ENCODE data around the gene ZKSCAN8. TPM values are rescaled to one million over a fixed set of nuclear protein-coding genes. Genes with fewer than 3 reads are reported as not detected.

The ZKSCAN8 gene
- total and polyA plus RNA-seq, 2 donors (not counting 3 experiments of a cell fraction or from before 2014, with no cell fraction given): 9.4 to 19.7 TPM

GRCh38 chr6:28161410-28162079 lies 19.9 kb downstream of the ZKSCAN8 start:
- H3K9me1 ChIP-seq (replicated peaks; ENCODE audit: control insufficient read depth, extremely low read depth, insufficient read depth, low read length): no peaks in the 10 kb centered on the region
- no peaks in the 10 kb centered on the region for H4K20me1 ChIP-seq (replicated peaks; ENCODE audit: control insufficient read depth, extremely low read depth, insufficient read depth, low read length)
- H3K9ac ChIP-seq (replicated peaks; ENCODE audit: extremely low read depth, insufficient read depth, low read length): no peak overlapping the region
- peaks cover 0 to under 1% of the 10 kb centered on the region in 2 experiments for H3K27me3 ChIP-seq (ENCODE audit: control insufficient read depth in 2 of 2, insufficient read depth in 2 of 2, low read length in 2 of 2)
- TF ChIP-seq CTCF (IDR thresholded peaks at IDR 0.05; ENCODE audit: extremely low read depth in 1 of 2, insufficient read depth in 1 of 2, low read depth in 1 of 2, low read length in 2 of 2) (no peak), POLR2A (IDR thresholded peaks at IDR 0.05; ENCODE audit: low read depth, low read length) (peak; percentile 50), POLR2AphosphoS5 (IDR thresholded peaks at IDR 0.05; ENCODE audit: insufficient read depth, low read depth, low read length) (peak; percentile 22)
- no TSS peak for BruUV-seq (replicated peaks)
- CTCF ChIA-PET: interaction anchor here (0.7 to 2.0 kb wide), 4 partner anchors 14 to 195 kb away, joined by 3 to 5 read pairs (median 4); partner anchors contain the start of gene ZKSCAN8
- no peak overlapping the region for H3K27ac ChIP-seq (ENCODE audit: insufficient read depth, low read depth, low read length)
- H3K4me1 ChIP-seq (ENCODE audit: control insufficient read depth, extremely low read depth, insufficient read depth, low read length): peaks cover 6% of the 10 kb centered on the region
- FAIRE-seq (peak; percentile 66), DNase-seq (ENCODE audit: low read depth, low spot score) (peak; percentile 16)
- dilution Hi-C loops (cut with MboI; ENCODE audit: extremely low pct_ligation_motif_present, low sequenced_read_pairs): no loop called here
- peak overlapping the region; percentile 13 to 52 (median 26) for H3K4me3 ChIP-seq (replicated peaks in 1 of 3; ENCODE audit: insufficient read depth in 1 of 3, low read depth in 1 of 3, low read length in 3 of 3)
- peaks cover 0 to 1% of the 10 kb centered on the region in 2 experiments for H3K36me3 ChIP-seq (ENCODE audit: control insufficient read depth in 2 of 2, extremely low read depth in 1 of 2, insufficient read depth in 2 of 2, low read length in 2 of 2)
- H3K9me3 ChIP-seq (replicated peaks; ENCODE audit: control insufficient read depth, insufficient read depth, low read length): no peaks in the 10 kb centered on the region
- H3K4me2 ChIP-seq (ENCODE audit: insufficient read depth, low read length): peak overlapping the region; percentile 74
- peak overlapping the region; percentile 97 for H2AFZ ChIP-seq (ENCODE audit: low read depth, low read length)
- POLR2A ChIA-PET: no interaction called here
- intact Hi-C loops (cut with micrococcal nuclease): no loop called here
- H3K79me2 ChIP-seq (ENCODE audit: control insufficient read depth, insufficient read depth, low read length): no peaks in the 10 kb centered on the region

- Histone ChIP-seq H3K4me3 (replicated peaks in 1 of 3; ENCODE audit: insufficient read depth in 1 of 3, low read depth in 1 of 3, low read length in 3 of 3) (no peak overlapping the region), H3K27me3 (ENCODE audit: control insufficient read depth in 2 of 2, insufficient read depth in 2 of 2, low read length in 2 of 2) (peaks cover 0 to 4% of the 10 kb centered on the region in 2 experiments), H3K27ac (ENCODE audit: insufficient read depth, low read depth, low read length) (no peak overlapping the region), H4K20me1 (replicated peaks; ENCODE audit: control insufficient read depth, extremely low read depth, insufficient read depth, low read length) (no peaks in the 10 kb centered on the region), H3K36me3 (ENCODE audit: control insufficient read depth in 2 of 2, extremely low read depth in 1 of 2, insufficient read depth in 2 of 2, low read length in 2 of 2) (no peaks in the 10 kb centered on the region), H3K4me2 (ENCODE audit: insufficient read depth, low read length) (no peak overlapping the region), H3K9me1 (replicated peaks; ENCODE audit: control insufficient read depth, extremely low read depth, insufficient read depth, low read length) (no peaks in the 10 kb centered on the region), H3K79me2 (ENCODE audit: control insufficient read depth, insufficient read depth, low read length) (no peaks in the 10 kb centered on the region), H3K4me1 (ENCODE audit: control insufficient read depth, extremely low read depth, insufficient read depth, low read length) (peaks cover 6% of the 10 kb centered on the region), H2AFZ (ENCODE audit: low read depth, low read length) (no peak overlapping the region), H3K9me3 (replicated peaks; ENCODE audit: control insufficient read depth, insufficient read depth, low read length) (no peaks in the 10 kb centered on the region), H3K9ac (replicated peaks; ENCODE audit: extremely low read depth, insufficient read depth, low read length) (no peak overlapping the region)
- BruUV-seq (replicated peaks): no TSS peak
- dilution Hi-C loops (cut with MboI; ENCODE audit: extremely low pct_ligation_motif_present, low sequenced_read_pairs) (no loop called here), intact Hi-C loops (cut with micrococcal nuclease) (no loop called here)
- TF ChIP-seq POLR2A (IDR thresholded peaks at IDR 0.05; ENCODE audit: low read depth, low read length): no peak
- no peak for TF ChIP-seq POLR2AphosphoS5 (IDR thresholded peaks at IDR 0.05; ENCODE audit: insufficient read depth, low read depth, low read length)
- no peak for TF ChIP-seq CTCF (IDR thresholded peaks at IDR 0.05; ENCODE audit: extremely low read depth in 1 of 2, insufficient read depth in 1 of 2, low read depth in 1 of 2, low read length in 2 of 2)
- TF ChIP-seq MAX (IDR thresholded peaks at IDR 0.05; ENCODE audit: insufficient read depth, insufficient read length): no peak
- TF ChIP-seq FOS (IDR thresholded peaks at IDR 0.05; ENCODE audit: borderline replicate concordance, insufficient read depth, low read length): no peak
- TF ChIP-seq JUN (IDR thresholded peaks at IDR 0.05; ENCODE audit: borderline replicate concordance, insufficient read depth, insufficient read length, low read depth): no peak
- ChIA-PET POLR2A (no interaction called here), CTCF (no interaction called here)
- DNase-seq (ENCODE audit: low read depth, low spot score): no peak
- FAIRE-seq: no peak
Observed at GRCh38 chr6:28165563-28165962, 23.9 kb downstream of the ZKSCAN8 start.

All from endothelial cell of umbilical vein (primary cell).